SK-N-SH treated with all-trans-retinoic acid at 6 μM for 48 hours (cell line): Measurements from ENCODE around the gene BICD1.

Experiments used
- ATAC-seq: fragments of 200-7000 bp; cut with Tn5 transposase; 3 replicates; pipeline ENCODE4 v1.9.1; 2020; ENCODE audit warnings: mild to moderate bottlenecking, moderate library complexity
- ARNTL ChIP-seq: fragments of 450-650 bp; formaldehyde crosslinking; IDR thresholded peaks from 2 replicates; pipeline ENCODE4 v1.5.0; 2020; ENCODE audit warnings: low read depth, mild to moderate bottlenecking, moderate library complexity, borderline replicate concordance
- BACH2 ChIP-seq: fragments of 250-450 bp; sonication (Bioruptor Pico); IDR thresholded peaks from 2 replicates; pipeline ENCODE4 v1.9.0; 2021; ENCODE audit warnings: mild to moderate bottlenecking, borderline replicate concordance
- ESRRG ChIP-seq: fragments of 250-450 bp; sonication (Bioruptor Pico); IDR thresholded peaks from 2 replicates; pipeline ENCODE4 v1.6.1; 2021; ENCODE audit warnings: mild to moderate bottlenecking
- GLIS3 ChIP-seq: fragments of 250-450 bp; sonication (Bioruptor Pico); IDR thresholded peaks from 2 replicates; pipeline ENCODE4 v1.5.0; 2020; ENCODE audit warnings: mild to moderate bottlenecking, moderate library complexity
- OSR1 ChIP-seq: fragments of 250-450 bp; sonication (Bioruptor Pico); IDR thresholded peaks from 2 replicates; pipeline ENCODE4 v1.8.0; 2022; ENCODE audit warnings: moderate library complexity, mild to moderate bottlenecking, inconsistent platforms
- PPARA ChIP-seq: fragments of 250-450 bp; sonication (Bioruptor Pico); IDR thresholded peaks from 2 replicates; pipeline ENCODE4 v1.5.0; 2020; ENCODE audit warnings: mild to moderate bottlenecking, borderline replicate concordance
- RARB ChIP-seq: fragments of 250-450 bp; sonication (Bioruptor Pico); IDR thresholded peaks from 2 replicates; pipeline ENCODE4 v1.8.0; 2021; ENCODE audit warnings: mild to moderate bottlenecking, moderate library complexity
- SNAI2 ChIP-seq: fragments of 250-450 bp; sonication (Bioruptor Pico); IDR thresholded peaks from 2 replicates; pipeline ENCODE4 v1.5.0; 2020; ENCODE audit warnings: mild to moderate bottlenecking, moderate library complexity
- TCF4 ChIP-seq: fragments of 250-450 bp; sonication (Bioruptor Pico); IDR thresholded peaks from 2 replicates; pipeline ENCODE4 v1.8.0; 2021; ENCODE audit warnings: mild to moderate bottlenecking, moderate library complexity, borderline replicate concordance
- TOX ChIP-seq: fragments of 250-450 bp; sonication (Bioruptor Pico); IDR thresholded peaks from 2 replicates; pipeline ENCODE4 v1.8.0; 2021; ENCODE audit warnings: mild to moderate bottlenecking, moderate library complexity, borderline replicate concordance
- ZC3H10 ChIP-seq: fragments of 250-450 bp; sonication (Bioruptor Pico); IDR thresholded peaks from 2 replicates; pipeline ENCODE4 v1.5.1; 2021; ENCODE audit warnings: mild to moderate bottlenecking, moderate library complexity
- ZFP3 ChIP-seq: fragments of 250-450 bp; sonication (Bioruptor Pico); IDR thresholded peaks from 2 replicates; pipeline ENCODE4 v1.5.0; 2020; ENCODE audit warnings: mild to moderate bottlenecking, moderate library complexity
- ZFP30 ChIP-seq: fragments of 450-650 bp; formaldehyde crosslinking; IDR thresholded peaks from 2 replicates; pipeline ENCODE4 v1.5.0; 2022; ENCODE audit warnings: mild to moderate bottlenecking, moderate library complexity
- ZNF565 ChIP-seq: fragments of 450-650 bp; formaldehyde crosslinking; conservative IDR thresholded peaks from 2 replicates; pipeline ENCODE4 v1.5.0; 2020; ENCODE audit warnings: low read depth, mild to moderate bottlenecking, moderate library complexity
- ZNF70 ChIP-seq: fragments of 450-650 bp; formaldehyde crosslinking; IDR thresholded peaks from 2 replicates; pipeline ENCODE4 v1.5.0; 2020; ENCODE audit warnings: mild to moderate bottlenecking, moderate library complexity
- ZNF8 ChIP-seq: fragments of 450-650 bp; formaldehyde crosslinking; IDR thresholded peaks from 2 replicates; pipeline ENCODE4 v1.5.0; 2020; ENCODE audit warnings: mild to moderate bottlenecking, moderate library complexity
- TF ChIP-seq, protein P1 (sequence below): fragments of 250-450 bp; sonication (Bioruptor Pico); IDR thresholded peaks from 2 replicates; pipeline ENCODE4 v1.5.1; 2021; ENCODE audit warnings: mild to moderate bottlenecking, moderate library complexity
- TF ChIP-seq, protein P2 (sequence below): fragments of 250-450 bp; sonication (Bioruptor Pico); IDR thresholded peaks from 2 replicates; pipeline ENCODE4 v1.5.0; 2020; ENCODE audit warnings: mild to moderate bottlenecking, moderate library complexity
- TF ChIP-seq, protein P3 (sequence below): fragments of 250-450 bp; sonication (Bioruptor Pico); IDR thresholded peaks from 2 replicates; pipeline ENCODE4 v1.8.0; 2021; ENCODE audit warnings: low read depth, mild to moderate bottlenecking, moderate library complexity, borderline replicate concordance
- TF ChIP-seq, protein P4 (sequence below): fragments of 250-450 bp; sonication (Bioruptor Pico); IDR thresholded peaks from 2 replicates; pipeline ENCODE4 v1.8.0; 2020; ENCODE audit warnings: mild to moderate bottlenecking, moderate library complexity, borderline replicate concordance
- TF ChIP-seq, protein P5 (sequence below): fragments of 250-450 bp; sonication (Bioruptor Pico); IDR thresholded peaks from 2 replicates; pipeline ENCODE4 v1.5.1; 2020; ENCODE audit warnings: low read depth, mild to moderate bottlenecking, moderate library complexity

The BICD1 gene

DNA sequence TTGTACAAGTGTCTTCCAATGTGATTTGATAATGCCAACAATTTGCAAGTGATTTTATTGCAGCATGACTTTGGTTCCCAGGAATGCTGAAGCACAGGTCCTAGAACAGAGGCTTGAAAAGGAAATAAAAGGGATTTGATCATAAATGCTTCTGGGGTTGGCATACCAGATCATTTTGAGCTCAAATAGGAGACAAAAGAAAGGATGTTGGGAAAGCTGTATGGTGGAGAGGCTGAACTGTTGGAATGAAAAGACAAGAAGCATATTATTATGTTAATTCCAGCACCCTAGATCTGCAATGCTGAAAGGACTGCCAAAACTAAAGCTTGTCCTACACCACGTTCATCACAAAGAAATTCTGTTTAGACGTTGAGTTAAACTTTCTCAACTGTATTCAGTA, 143.1 kb downstream of the BICD1 start:
- ATAC-seq: no peak
- no peak for TF ChIP-seq RARB (CRISPR knock-in tag)
- no peak for TF ChIP-seq ZC3H10 (CRISPR knock-in tag)
- no peak for TF ChIP-seq ZNF70 (CRISPR knock-in tag)
- TF ChIP-seq ZNF8 (CRISPR knock-in tag): no peak
- TF ChIP-seq TCF4 (CRISPR knock-in tag): no peak
- TF ChIP-seq ESRRG (CRISPR knock-in tag): no peak
- TF ChIP-seq ZFP3 (CRISPR knock-in tag): no peak
- TF ChIP-seq GLIS3 (CRISPR knock-in tag): no peak
- TF ChIP-seq, protein P1, sequence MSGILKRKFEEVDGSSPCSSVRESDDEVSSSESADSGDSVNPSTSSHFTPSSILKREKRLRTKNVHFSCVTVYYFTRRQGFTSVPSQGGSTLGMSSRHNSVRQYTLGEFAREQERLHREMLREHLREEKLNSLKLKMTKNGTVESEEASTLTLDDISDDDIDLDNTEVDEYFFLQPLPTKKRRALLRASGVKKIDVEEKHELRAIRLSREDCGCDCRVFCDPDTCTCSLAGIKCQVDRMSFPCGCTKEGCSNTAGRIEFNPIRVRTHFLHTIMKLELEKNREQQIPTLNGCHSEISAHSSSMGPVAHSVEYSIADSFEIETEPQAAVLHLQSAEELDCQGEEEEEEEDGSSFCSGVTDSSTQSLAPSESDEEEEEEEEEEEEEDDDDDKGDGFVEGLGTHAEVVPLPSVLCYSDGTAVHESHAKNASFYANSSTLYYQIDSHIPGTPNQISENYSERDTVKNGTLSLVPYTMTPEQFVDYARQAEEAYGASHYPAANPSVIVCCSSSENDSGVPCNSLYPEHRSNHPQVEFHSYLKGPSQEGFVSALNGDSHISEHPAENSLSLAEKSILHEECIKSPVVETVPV: no peak
- no peak for TF ChIP-seq OSR1 (CRISPR knock-in tag)
- TF ChIP-seq, all 23 proteins: peak for 0

DNA sequence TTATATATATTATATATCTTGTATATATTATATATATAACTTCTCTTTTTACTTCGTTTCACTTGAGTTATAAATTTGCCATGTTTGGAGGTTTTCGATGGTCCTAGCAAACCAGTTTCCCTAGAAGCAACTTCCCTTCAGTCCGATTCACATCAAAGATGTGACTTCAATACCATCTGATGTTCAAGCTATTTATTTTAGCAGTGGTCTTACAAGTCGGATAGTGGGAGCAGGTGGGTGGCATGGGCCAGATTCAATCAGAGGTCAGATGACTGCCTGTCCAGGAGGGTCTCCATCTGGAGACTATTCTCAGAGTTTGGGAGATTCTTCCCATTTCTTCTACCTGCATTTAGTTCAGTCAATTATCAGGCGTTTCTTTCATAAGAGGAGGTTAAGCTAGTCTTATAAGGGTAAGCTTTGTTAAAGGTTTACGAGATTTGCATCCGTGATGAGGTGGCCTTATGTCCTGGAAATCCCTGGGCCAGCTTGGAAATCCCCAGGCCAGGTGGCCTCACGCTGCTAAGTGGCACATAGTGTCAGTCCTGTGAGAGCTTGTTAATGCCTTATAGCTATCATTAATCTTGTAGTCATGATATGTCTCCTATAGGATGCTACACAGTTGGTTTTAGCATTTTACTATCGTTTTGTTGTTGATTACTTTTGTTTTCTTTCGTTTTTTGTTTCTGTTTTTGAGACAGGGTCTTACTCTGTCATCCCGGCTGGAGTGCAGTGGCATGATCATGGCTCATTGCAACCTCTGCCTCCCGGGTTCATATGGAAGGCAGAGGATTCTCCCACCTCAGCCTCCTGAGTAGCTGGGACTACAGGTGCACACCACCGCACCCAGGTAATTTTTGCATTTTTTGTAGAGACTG, 145.8 kb downstream of the BICD1 start:
- TF ChIP-seq ARNTL (no peak), ZC3H10 (CRISPR knock-in tag) (no peak), ESRRG (CRISPR knock-in tag) (no peak), TOX (no peak), ZFP30 (CRISPR knock-in tag) (no peak), ZNF565 (CRISPR knock-in tag) (no peak), ZNF8 (CRISPR knock-in tag) (no peak), BACH2 (no peak), OSR1 (CRISPR knock-in tag) (no peak), PPARA (CRISPR knock-in tag) (no peak), TCF4 (CRISPR knock-in tag) (no peak), RARB (CRISPR knock-in tag) (no peak)
- TF ChIP-seq, protein P2, sequence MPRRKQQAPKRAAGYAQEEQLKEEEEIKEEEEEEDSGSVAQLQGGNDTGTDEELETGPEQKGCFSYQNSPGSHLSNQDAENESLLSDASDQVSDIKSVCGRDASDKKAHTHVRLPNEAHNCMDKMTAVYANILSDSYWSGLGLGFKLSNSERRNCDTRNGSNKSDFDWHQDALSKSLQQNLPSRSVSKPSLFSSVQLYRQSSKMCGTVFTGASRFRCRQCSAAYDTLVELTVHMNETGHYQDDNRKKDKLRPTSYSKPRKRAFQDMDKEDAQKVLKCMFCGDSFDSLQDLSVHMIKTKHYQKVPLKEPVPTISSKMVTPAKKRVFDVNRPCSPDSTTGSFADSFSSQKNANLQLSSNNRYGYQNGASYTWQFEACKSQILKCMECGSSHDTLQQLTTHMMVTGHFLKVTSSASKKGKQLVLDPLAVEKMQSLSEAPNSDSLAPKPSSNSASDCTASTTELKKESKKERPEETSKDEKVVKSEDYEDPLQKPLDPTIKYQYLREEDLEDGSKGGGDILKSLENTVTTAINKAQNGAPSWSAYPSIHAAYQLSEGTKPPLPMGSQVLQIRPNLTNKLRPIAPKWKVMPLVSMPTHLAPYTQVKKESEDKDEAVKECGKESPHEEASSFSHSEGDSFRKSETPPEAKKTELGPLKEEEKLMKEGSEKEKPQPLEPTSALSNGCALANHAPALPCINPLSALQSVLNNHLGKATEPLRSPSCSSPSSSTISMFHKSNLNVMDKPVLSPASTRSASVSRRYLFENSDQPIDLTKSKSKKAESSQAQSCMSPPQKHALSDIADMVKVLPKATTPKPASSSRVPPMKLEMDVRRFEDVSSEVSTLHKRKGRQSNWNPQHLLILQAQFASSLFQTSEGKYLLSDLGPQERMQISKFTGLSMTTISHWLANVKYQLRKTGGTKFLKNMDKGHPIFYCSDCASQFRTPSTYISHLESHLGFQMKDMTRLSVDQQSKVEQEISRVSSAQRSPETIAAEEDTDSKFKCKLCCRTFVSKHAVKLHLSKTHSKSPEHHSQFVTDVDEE (CRISPR knock-in tag): no peak
- TF ChIP-seq, protein P3, sequence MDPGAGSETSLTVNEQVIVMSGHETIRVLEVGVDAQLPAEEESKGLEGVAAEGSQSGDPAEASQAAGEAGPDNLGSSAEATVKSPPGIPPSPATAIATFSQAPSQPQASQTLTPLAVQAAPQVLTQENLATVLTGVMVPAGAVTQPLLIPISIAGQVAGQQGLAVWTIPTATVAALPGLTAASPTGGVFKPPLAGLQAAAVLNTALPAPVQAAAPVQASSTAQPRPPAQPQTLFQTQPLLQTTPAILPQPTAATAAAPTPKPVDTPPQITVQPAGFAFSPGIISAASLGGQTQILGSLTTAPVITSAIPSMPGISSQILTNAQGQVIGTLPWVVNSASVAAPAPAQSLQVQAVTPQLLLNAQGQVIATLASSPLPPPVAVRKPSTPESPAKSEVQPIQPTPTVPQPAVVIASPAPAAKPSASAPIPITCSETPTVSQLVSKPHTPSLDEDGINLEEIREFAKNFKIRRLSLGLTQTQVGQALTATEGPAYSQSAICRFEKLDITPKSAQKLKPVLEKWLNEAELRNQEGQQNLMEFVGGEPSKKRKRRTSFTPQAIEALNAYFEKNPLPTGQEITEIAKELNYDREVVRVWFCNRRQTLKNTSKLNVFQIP (CRISPR knock-in tag): no peak
- TF ChIP-seq, protein P4, sequence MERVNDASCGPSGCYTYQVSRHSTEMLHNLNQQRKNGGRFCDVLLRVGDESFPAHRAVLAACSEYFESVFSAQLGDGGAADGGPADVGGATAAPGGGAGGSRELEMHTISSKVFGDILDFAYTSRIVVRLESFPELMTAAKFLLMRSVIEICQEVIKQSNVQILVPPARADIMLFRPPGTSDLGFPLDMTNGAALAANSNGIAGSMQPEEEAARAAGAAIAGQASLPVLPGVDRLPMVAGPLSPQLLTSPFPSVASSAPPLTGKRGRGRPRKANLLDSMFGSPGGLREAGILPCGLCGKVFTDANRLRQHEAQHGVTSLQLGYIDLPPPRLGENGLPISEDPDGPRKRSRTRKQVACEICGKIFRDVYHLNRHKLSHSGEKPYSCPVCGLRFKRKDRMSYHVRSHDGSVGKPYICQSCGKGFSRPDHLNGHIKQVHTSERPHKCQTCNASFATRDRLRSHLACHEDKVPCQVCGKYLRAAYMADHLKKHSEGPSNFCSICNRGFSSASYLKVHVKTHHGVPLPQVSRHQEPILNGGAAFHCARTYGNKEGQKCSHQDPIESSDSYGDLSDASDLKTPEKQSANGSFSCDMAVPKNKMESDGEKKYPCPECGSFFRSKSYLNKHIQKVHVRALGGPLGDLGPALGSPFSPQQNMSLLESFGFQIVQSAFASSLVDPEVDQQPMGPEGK (CRISPR knock-in tag): no peak
- TF ChIP-seq, all 23 proteins: peak for 0
- ATAC-seq: no peak

DNA sequence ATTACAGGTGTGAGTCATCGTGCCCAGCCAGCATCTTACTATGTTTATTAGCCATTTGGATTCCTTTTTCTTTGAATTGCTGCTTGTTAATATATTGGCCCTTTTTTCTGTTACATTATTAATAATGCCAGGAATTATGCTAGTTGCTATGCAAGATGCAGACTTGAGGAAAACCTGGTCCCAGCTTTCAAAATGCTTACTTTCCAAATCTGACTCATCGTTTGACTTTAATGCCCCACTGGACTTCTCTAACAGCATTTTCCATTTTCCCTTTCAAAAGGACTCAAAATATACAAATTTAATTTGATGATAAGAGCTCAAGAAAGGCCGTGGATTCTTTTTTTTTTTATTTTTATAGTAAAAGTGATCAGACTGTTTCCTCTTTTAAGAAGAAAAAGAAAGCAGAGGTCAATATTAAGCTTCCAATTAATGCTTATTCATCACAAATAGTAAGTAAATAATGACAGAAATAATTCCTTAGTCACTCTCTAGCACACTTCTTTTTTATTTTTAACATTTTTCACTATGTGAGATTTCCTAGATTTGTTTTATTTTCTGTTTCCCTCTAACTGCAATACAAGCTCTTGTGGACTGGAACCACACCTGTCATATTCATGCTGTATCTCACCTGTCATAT, 146.6 kb downstream of the BICD1 start:
- ATAC-seq: no peak
- no peak for TF ChIP-seq ARNTL
- TF ChIP-seq, protein P5, sequence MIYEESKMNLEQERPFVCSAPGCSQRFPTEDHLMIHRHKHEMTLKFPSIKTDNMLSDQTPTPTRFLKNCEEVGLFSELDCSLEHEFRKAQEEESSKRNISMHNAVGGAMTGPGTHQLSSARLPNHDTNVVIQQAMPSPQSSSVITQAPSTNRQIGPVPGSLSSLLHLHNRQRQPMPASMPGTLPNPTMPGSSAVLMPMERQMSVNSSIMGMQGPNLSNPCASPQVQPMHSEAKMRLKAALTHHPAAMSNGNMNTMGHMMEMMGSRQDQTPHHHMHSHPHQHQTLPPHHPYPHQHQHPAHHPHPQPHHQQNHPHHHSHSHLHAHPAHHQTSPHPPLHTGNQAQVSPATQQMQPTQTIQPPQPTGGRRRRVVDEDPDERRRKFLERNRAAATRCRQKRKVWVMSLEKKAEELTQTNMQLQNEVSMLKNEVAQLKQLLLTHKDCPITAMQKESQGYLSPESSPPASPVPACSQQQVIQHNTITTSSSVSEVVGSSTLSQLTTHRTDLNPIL (CRISPR knock-in tag): no peak
- TF ChIP-seq ZFP30 (CRISPR knock-in tag): no peak
- no peak for TF ChIP-seq PPARA (CRISPR knock-in tag)
- TF ChIP-seq ZFP3 (CRISPR knock-in tag): no peak
- TF ChIP-seq SNAI2 (CRISPR knock-in tag): no peak
- TF ChIP-seq, protein P1: no peak
- TF ChIP-seq, protein P2 (CRISPR knock-in tag): no peak
